HG03095 (cell line): Measurements from ENCODE around the gene DGCR2.
"Not testable (repeated sequence)": the region's sequence is repeated elsewhere in the genome, so short reads cannot be mapped to it uniquely, and the experiment has no call there.

Source experiments
- ATAC-seq: cut with Tn5 transposase; IDR thresholded peaks from one replicate; pipeline ENCODE4 v1.9.1; 2021; ENCODE audit warnings: moderate library complexity; ENCODE audit not compliant: unreplicated experiment

The DGCR2 gene

GRCh38 chr22:19062139-19062942, 59.9 kb downstream of the DGCR2 start:
- no peak for ATAC-seq

- no peak for ATAC-seq
Measured at GRCh38 chr22:19061471-19062138, 60.6 kb downstream of the DGCR2 start.

GRCh38 chr22:19060356-19061009, 61.7 kb downstream of the DGCR2 start:
- no peak for ATAC-seq

GRCh38 chr22:19059481-19060278, 62.5 kb downstream of the DGCR2 start:
- no peak for ATAC-seq

- no peak for ATAC-seq
Measured at GRCh38 chr22:19058713-19059451, 63.3 kb downstream of the DGCR2 start.

GRCh38 chr22:19057999-19058491, 64.2 kb downstream of the DGCR2 start:
- no peak for ATAC-seq

- ATAC-seq: no peak
Measured at GRCh38 chr22:19057539-19057938, 64.7 kb downstream of the DGCR2 start.

- no peak for ATAC-seq
Measured at GRCh38 chr22:19056951-19057401, 65.2 kb downstream of the DGCR2 start.

GRCh38 chr22:19055801-19056200, 66.4 kb downstream of the DGCR2 start:
- ATAC-seq: no peak

GRCh38 chr22:19052941-19053541, 69.2 kb downstream of the DGCR2 start:
- ATAC-seq: no peak

GRCh38 chr22:19051381-19052072, 70.7 kb downstream of the DGCR2 start:
- no peak for ATAC-seq

GRCh38 chr22:19050847-19051246, 71.4 kb downstream of the DGCR2 start:
- ATAC-seq: not testable (repeated sequence)

GRCh38 chr22:19050117-19050516, 72.1 kb downstream of the DGCR2 start:
- no peak for ATAC-seq

GRCh38 chr22:19048531-19048930, 73.7 kb downstream of the DGCR2 start:
- no peak for ATAC-seq

GRCh38 chr22:19047993-19048392, 74.2 kb downstream of the DGCR2 start:
- ATAC-seq: no peak

- ATAC-seq: no peak
Measured at GRCh38 chr22:19046719-19047609, 75.2 kb downstream of the DGCR2 start.

GRCh38 chr22:19046287-19046686, 75.9 kb downstream of the DGCR2 start:
- no peak for ATAC-seq

GRCh38 chr22:19045094-19045493, 77.1 kb downstream of the DGCR2 start:
- no peak for ATAC-seq
